Gastroesophageal sphincter (tissue), 3 donors: Measurements from ENCODE around the gene TBC1D4.

ENCODE experiments used
- EP300 ChIP-seq: sonication (generic); formaldehyde crosslinking; IDR thresholded peaks from one replicate; pipeline ENCODE4 v1.6.1; 2017; ENCODE audit warnings: antibody characterized with exemption, mild to moderate bottlenecking
- POLR2A ChIP-seq, 2 donors: fragments of 450-650 bp; IDR thresholded peaks; one replicate each; pipeline ENCODE4 v1.6.1; 2017; ENCODE audit warnings: antibody characterized with exemption in 2 of 2, mild to moderate bottlenecking in 2 of 2, moderate library complexity in 1 of 2
- POLR2AphosphoS5 ChIP-seq: sonication (generic); formaldehyde crosslinking; IDR thresholded peaks from one replicate; pipeline ENCODE4 v1.6.1; 2017; ENCODE audit warnings: antibody characterized with exemption
- TF ChIP-seq, protein P1 (sequence below), 4 experiments: fragments of 200-600 bp in 2 of 4; fragments of 450-650 bp in 2 of 4; sonication (generic) in 1 of 4; IDR thresholded peaks; one replicate each; pipeline ENCODE4 v1.5.1; 2017 to 2019; ENCODE audit warnings: antibody characterized with exemption in 4 of 4, mild to moderate bottlenecking in 2 of 4, moderate library complexity in 2 of 4

DNA sequence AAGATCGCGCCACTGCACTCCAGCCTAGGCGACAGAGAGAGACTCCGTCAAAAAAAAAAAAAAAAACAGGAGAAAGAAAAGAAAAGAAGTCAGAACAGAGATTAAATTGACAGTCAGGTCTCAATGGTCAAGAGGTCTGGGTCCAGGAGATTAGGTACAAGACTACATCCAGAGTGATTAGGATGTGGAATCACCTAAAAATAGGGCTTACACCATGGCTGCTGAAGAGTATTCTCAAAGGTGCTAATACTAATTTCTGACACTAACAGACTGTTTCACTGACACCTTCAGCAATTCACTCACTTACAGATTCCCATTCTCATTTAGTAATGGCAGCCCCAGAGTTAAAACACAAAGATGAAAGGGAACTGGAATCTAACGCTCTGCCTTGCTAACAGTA, 91.7 kb downstream of the TBC1D4 start:
- TF ChIP-seq, protein P1, sequence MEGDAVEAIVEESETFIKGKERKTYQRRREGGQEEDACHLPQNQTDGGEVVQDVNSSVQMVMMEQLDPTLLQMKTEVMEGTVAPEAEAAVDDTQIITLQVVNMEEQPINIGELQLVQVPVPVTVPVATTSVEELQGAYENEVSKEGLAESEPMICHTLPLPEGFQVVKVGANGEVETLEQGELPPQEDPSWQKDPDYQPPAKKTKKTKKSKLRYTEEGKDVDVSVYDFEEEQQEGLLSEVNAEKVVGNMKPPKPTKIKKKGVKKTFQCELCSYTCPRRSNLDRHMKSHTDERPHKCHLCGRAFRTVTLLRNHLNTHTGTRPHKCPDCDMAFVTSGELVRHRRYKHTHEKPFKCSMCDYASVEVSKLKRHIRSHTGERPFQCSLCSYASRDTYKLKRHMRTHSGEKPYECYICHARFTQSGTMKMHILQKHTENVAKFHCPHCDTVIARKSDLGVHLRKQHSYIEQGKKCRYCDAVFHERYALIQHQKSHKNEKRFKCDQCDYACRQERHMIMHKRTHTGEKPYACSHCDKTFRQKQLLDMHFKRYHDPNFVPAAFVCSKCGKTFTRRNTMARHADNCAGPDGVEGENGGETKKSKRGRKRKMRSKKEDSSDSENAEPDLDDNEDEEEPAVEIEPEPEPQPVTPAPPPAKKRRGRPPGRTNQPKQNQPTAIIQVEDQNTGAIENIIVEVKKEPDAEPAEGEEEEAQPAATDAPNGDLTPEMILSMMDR (IDR thresholded peaks at IDR 0.05): no peak
- TF ChIP-seq POLR2AphosphoS5: no peak
- TF ChIP-seq POLR2A (IDR thresholded peaks at IDR 0.05): no peak
- TF ChIP-seq EP300: no peak
